Colonic mucosa (tissue), 4 donors: Measurements from ENCODE around the gene DNAJC24. TPM values are rescaled to one million over a fixed set of nuclear protein-coding genes. Genes with fewer than 3 reads are reported as not detected.

ENCODE experiments used
- DNase-seq: peaks from one replicate; pipeline ENCODE4 v3.0.0-alpha.2; 2020
- H3K27ac ChIP-seq: fragments of 200-600 bp; one replicate; pipeline ENCODE4 v1.8.0; 2021
- H3K27me3 ChIP-seq: fragments of 200-600 bp; one replicate; pipeline ENCODE4 v1.8.0; 2021
- H3K36me3 ChIP-seq: fragments of 200-600 bp; one replicate; pipeline ENCODE4 v1.8.0; 2021
- H3K4me1 ChIP-seq: fragments of 200-600 bp; one replicate; pipeline ENCODE4 v1.8.0; 2021; ENCODE audit warnings: mild to moderate bottlenecking
- H3K4me3 ChIP-seq: fragments of 200-600 bp; one replicate; pipeline ENCODE4 v1.8.0; 2021
- H3K9ac ChIP-seq, 2 donors: one replicate each; pipeline ENCODE4 v1.7.0; 2013; ENCODE audit warnings: control low read depth in 2 of 2, low read depth in 2 of 2, low read length in 2 of 2
- H3K9me3 ChIP-seq: fragments of 200-600 bp; one replicate; pipeline ENCODE4 v1.8.0; 2021
- intact Hi-C: fragments of 100-400 bp; cut with DNase I; formaldehyde crosslinking; loops from one replicate; pipeline ENCODE4 v1.14.1; 2022
- total RNA-seq, 2 donors: library from RNA; stranded (reverse); fragmentation: NEBNext Ultra II Directional in 1 of 2; extraction: Animal tissue kit (Norgen Biotek cat#: 25700) in 1 of 2; gene quantifications; one replicate each; pipeline ENCODE4 v1.2.1, GENCODE V29; 2021
- TF ChIP-seq, protein P1 (sequence below): fragments of 200-600 bp; IDR thresholded peaks from one replicate; pipeline ENCODE4 v1.8.0; 2022; ENCODE audit warnings: antibody characterized with exemption, mild to moderate bottlenecking
- donor health status: healthy.
- donor health status: DM: no; HTN: no; CAD: no.
- donor health status: DM: no; HTN: no; CAD: no.

The DNAJC24 gene
- total RNA-seq, 2 donors from 2014 or later = 8.3 to 10.1 TPM

DNA sequence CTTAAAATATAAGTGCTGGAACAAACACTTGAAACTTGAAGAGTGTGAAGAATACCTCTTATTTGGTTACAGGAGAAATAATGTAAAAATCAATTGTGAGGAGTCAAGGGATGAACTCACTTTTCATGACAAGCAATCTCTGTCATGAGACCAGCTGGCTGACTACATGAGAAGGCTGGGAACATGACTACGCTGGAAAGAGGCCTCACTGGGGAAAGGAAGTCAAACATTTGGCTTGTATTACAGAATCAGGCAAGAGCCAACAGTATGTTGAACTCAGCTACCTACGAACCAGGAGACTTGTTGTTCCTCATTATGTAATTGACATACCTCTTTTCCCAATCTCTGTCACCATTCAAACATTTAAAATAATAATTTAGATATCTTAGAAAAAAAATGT is 14.5 kb upstream of the DNAJC24 start:
- Histone ChIP-seq H3K36me3 (no peaks in the 10 kb centered on the region), H3K27ac (no peak overlapping the region), H3K4me3 (no peak overlapping the region), H3K9me3 (no peaks in the 10 kb centered on the region), H3K27me3 (no peaks in the 10 kb centered on the region), H3K9ac (no peak overlapping the region), H3K4me1 (no peaks in the 10 kb centered on the region)
- TF ChIP-seq, protein P1, sequence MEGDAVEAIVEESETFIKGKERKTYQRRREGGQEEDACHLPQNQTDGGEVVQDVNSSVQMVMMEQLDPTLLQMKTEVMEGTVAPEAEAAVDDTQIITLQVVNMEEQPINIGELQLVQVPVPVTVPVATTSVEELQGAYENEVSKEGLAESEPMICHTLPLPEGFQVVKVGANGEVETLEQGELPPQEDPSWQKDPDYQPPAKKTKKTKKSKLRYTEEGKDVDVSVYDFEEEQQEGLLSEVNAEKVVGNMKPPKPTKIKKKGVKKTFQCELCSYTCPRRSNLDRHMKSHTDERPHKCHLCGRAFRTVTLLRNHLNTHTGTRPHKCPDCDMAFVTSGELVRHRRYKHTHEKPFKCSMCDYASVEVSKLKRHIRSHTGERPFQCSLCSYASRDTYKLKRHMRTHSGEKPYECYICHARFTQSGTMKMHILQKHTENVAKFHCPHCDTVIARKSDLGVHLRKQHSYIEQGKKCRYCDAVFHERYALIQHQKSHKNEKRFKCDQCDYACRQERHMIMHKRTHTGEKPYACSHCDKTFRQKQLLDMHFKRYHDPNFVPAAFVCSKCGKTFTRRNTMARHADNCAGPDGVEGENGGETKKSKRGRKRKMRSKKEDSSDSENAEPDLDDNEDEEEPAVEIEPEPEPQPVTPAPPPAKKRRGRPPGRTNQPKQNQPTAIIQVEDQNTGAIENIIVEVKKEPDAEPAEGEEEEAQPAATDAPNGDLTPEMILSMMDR = no peak
- no peak for DNase-seq
- intact Hi-C loops = no loop called here

DNA sequence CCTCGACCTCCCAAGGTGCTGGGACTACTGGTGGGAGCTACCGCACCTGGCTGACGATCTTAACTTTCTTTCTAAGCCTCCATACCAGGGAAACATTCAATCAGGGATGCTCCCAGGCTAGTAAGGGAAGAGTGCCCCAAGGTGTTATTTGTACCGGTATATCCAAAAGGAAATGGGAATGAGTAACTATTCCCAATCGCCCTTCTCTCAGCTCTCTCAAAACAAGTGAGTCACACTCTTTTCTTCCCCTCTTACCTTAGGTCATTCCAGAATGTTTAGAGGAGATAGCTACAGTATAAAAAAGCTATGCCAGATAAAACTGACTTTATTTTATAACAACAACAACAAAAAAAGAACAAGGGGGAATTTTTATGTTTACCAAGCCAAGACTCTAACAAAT is 13.8 kb upstream of the DNAJC24 start:
- Histone ChIP-seq H3K36me3 (no peaks in the 10 kb centered on the region), H3K4me3 (no peak overlapping the region), H3K27me3 (no peaks in the 10 kb centered on the region), H3K9me3 (no peaks in the 10 kb centered on the region), H3K27ac (no peak overlapping the region), H3K4me1 (no peaks in the 10 kb centered on the region), H3K9ac (no peak overlapping the region)
- TF ChIP-seq, protein P1 = no peak
- no peak for DNase-seq
- intact Hi-C loops = no loop called here

DNA sequence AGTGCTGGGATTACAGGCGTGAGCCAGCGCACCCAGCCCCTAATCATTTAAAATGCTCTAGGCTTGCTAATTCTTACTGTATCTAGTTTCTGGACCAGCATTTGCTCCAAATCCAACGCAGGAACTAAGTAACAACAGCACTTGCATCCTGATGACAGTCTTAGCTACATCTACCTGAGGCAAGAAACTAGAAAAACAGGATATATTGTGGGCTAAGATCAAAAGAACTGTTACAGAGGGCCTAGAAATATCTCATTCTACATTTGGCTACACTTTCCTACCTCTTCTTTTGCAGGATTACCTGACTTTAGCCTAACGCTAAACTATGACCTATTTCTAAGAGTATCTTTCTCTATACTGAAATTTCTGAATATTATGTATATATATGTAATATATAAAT is 7.9 kb upstream of the DNAJC24 start:
- no peak for DNase-seq
- TF ChIP-seq, protein P1 = no peak
- Histone ChIP-seq H3K9ac (no peak overlapping the region), H3K4me3 (no peak overlapping the region), H3K4me1 (no peaks in the 10 kb centered on the region), H3K27me3 (no peaks in the 10 kb centered on the region), H3K36me3 (no peaks in the 10 kb centered on the region), H3K9me3 (no peaks in the 10 kb centered on the region), H3K27ac (no peak overlapping the region)
- intact Hi-C loops = no loop called here

DNA sequence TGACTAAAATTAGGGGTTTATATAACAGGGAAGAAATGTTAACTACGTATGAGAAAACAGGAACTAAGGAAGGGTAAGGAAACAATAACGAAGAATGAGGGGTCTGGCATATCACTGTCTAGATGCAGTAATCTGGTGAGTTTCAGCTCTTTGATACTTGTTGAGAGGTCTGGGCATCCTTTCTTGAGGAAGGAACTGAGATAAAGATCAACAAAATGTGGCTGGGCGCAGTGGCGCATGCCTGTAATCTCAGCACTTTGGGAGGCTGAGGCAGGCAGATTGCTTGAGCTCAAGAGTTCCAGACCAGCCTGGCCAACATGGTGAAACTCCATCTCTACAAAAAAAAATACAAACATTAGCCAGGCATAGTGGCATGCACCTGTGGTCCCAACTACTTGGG is 2.9 kb upstream of the DNAJC24 start:
- no peaks in the 10 kb centered on the region for H3K27me3 ChIP-seq
- no peak overlapping the region for H3K4me3 ChIP-seq
- no peak overlapping the region for H3K9ac ChIP-seq
- intact Hi-C loops = no loop called here
- H3K27ac ChIP-seq = no peak overlapping the region
- TF ChIP-seq, protein P1 = no peak
- H3K36me3 ChIP-seq = no peaks in the 10 kb centered on the region
- H3K9me3 ChIP-seq = no peaks in the 10 kb centered on the region
- no peak for DNase-seq
- H3K4me1 ChIP-seq = no peaks in the 10 kb centered on the region

DNA sequence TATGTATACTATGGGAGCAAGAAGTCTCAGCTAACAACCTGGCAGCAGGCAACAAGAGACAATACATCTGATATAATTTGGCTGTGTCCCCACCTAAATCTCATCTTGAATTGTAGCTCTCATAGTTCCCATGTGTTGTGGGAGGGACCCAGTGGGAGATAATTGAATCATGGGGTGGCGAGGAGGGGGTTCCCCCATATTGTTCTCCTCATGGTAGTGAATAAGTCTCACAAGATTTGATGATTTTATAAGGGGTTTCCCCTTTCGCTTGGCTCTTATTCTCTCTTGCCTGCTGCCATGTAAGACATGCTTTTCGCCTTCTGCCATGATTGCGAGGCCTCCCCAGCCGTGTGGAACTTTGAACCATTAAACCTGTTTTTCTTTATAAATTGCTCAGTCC is 6.2 kb downstream of the DNAJC24 start:
- TF ChIP-seq, protein P1 = no peak
- Histone ChIP-seq H3K27me3 (no peaks in the 10 kb centered on the region), H3K4me3 (no peak overlapping the region), H3K4me1 (no peaks in the 10 kb centered on the region), H3K27ac (no peak overlapping the region), H3K9me3 (no peaks in the 10 kb centered on the region), H3K36me3 (no peaks in the 10 kb centered on the region), H3K9ac (no peak overlapping the region)
- DNase-seq = no peak
- intact Hi-C loops = no loop called here

DNA sequence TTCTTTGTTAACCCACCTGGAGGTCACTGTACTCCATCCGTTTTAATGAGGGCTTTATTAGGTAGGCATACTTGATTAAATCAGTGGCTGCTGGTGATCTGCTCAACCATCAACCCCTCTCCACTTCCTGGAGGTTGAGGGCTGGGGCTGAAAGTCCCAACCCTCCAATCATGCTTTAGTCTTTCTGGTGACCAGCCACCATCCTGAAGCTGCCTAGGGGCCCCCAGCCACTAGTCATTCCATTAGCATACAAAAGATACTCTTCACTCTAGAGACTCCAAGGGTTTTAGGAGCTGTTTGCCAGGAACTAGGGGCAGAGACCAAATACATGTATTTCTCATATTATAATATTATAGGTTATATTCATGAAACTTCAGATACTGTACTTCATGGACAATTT is 13.5 kb downstream of the DNAJC24 start:
- Histone ChIP-seq H3K27me3 (no peaks in the 10 kb centered on the region), H3K9me3 (no peaks in the 10 kb centered on the region), H3K4me1 (no peaks in the 10 kb centered on the region), H3K36me3 (no peaks in the 10 kb centered on the region), H3K9ac (no peak overlapping the region), H3K27ac (no peak overlapping the region), H3K4me3 (no peak overlapping the region)
- TF ChIP-seq, protein P1 = no peak
- no peak for DNase-seq
- intact Hi-C loops = no loop called here
